Mucosa of stomach (tissue), 1 donor: ENCODE data around the gene NCKIPSD.

Experiments used
- H3K27me3 ChIP-seq: one replicate; pipeline ENCODE4 v1.7.0; 2013; ENCODE audit warnings: mild to moderate bottlenecking, low read length; ENCODE audit not compliant: control insufficient read depth, insufficient read depth
- H3K36me3 ChIP-seq: one replicate; pipeline ENCODE4 v1.7.0; 2013; ENCODE audit warnings: low read length; ENCODE audit not compliant: control insufficient read depth, insufficient read depth
- H3K4me1 ChIP-seq: one replicate; pipeline ENCODE4 v1.7.0; 2013; ENCODE audit warnings: mild to moderate bottlenecking, low read length; ENCODE audit not compliant: control insufficient read depth, insufficient read depth
- H3K4me3 ChIP-seq: one replicate; pipeline ENCODE4 v1.7.0; 2013; ENCODE audit warnings: low read length
- H3K9ac ChIP-seq: one replicate; pipeline ENCODE4 v1.7.0; 2013; ENCODE audit warnings: mild to moderate bottlenecking, low read length, moderate library complexity
- H3K9me3 ChIP-seq: one replicate; pipeline ENCODE4 v1.7.0; 2013; ENCODE audit warnings: mild to moderate bottlenecking, low read length, moderate library complexity; ENCODE audit not compliant: control insufficient read depth
- donor health status: Pancreatic carcinoma.

NCKIPSD gene

GRCh38 chr3:48715174-48715800 lies 29.6 kb upstream of the NCKIPSD start:
- H3K4me1 ChIP-seq, result peaks cover 12% of the 10 kb centered on the region
- H3K9ac ChIP-seq, result peak overlapping the region; percentile 100
- no peaks in the 10 kb centered on the region for H3K27me3 ChIP-seq
- no peak overlapping the region for H3K4me3 ChIP-seq
- no peaks in the 10 kb centered on the region for H3K9me3 ChIP-seq
- no peaks in the 10 kb centered on the region for H3K36me3 ChIP-seq

GRCh38 chr3:48711727-48712126 lies 26.0 kb upstream of the NCKIPSD start:
- peaks cover 18% of the 10 kb centered on the region for H3K4me1 ChIP-seq
- no peak overlapping the region for H3K9ac ChIP-seq
- no peaks in the 10 kb centered on the region for H3K27me3 ChIP-seq
- H3K36me3 ChIP-seq, result no peaks in the 10 kb centered on the region
- H3K4me3 ChIP-seq, result no peak overlapping the region
- no peaks in the 10 kb centered on the region for H3K9me3 ChIP-seq

- no peaks in the 10 kb centered on the region for H3K9me3 ChIP-seq
- no peak overlapping the region for H3K4me3 ChIP-seq
- no peaks in the 10 kb centered on the region for H3K27me3 ChIP-seq
- peaks cover 12% of the 10 kb centered on the region for H3K4me1 ChIP-seq
- H3K9ac ChIP-seq, result no peak overlapping the region
- no peaks in the 10 kb centered on the region for H3K36me3 ChIP-seq
Observed at GRCh38 chr3:48709051-48709461, 23.3 kb upstream of the NCKIPSD start.

GRCh38 chr3:48708481-48708889 lies 22.8 kb upstream of the NCKIPSD start:
- Histone ChIP-seq H3K27me3 (no peaks in the 10 kb centered on the region), H3K4me1 (peaks cover 12% of the 10 kb centered on the region), H3K9ac (no peak overlapping the region), H3K36me3 (no peaks in the 10 kb centered on the region), H3K4me3 (no peak overlapping the region), H3K9me3 (no peaks in the 10 kb centered on the region)

- H3K36me3 ChIP-seq, result no peaks in the 10 kb centered on the region
- H3K9ac ChIP-seq, result no peak overlapping the region
- no peak overlapping the region for H3K4me3 ChIP-seq
- no peaks in the 10 kb centered on the region for H3K9me3 ChIP-seq
- no peaks in the 10 kb centered on the region for H3K27me3 ChIP-seq
- peaks cover 7% of the 10 kb centered on the region for H3K4me1 ChIP-seq
Observed at GRCh38 chr3:48707157-48707556, 21.4 kb upstream of the NCKIPSD start.

GRCh38 chr3:48702320-48702920 lies 16.7 kb upstream of the NCKIPSD start:
- no peak overlapping the region for H3K9ac ChIP-seq
- H3K4me1 ChIP-seq, result no peaks in the 10 kb centered on the region
- no peak overlapping the region for H3K4me3 ChIP-seq
- H3K9me3 ChIP-seq, result no peaks in the 10 kb centered on the region
- no peaks in the 10 kb centered on the region for H3K36me3 ChIP-seq
- no peaks in the 10 kb centered on the region for H3K27me3 ChIP-seq

GRCh38 chr3:48700731-48701405 lies 15.2 kb upstream of the NCKIPSD start:
- Histone ChIP-seq H3K27me3 (no peaks in the 10 kb centered on the region), H3K4me3 (no peak overlapping the region), H3K36me3 (no peaks in the 10 kb centered on the region), H3K9me3 (no peaks in the 10 kb centered on the region), H3K4me1 (peaks cover 8% of the 10 kb centered on the region), H3K9ac (no peak overlapping the region)

GRCh38 chr3:48698891-48699290 lies 13.2 kb upstream of the NCKIPSD start:
- Histone ChIP-seq H3K27me3 (no peaks in the 10 kb centered on the region), H3K4me3 (no peak overlapping the region), H3K9ac (no peak overlapping the region), H3K36me3 (peaks cover 3% of the 10 kb centered on the region), H3K9me3 (no peaks in the 10 kb centered on the region), H3K4me1 (peaks cover 20% of the 10 kb centered on the region)

- Histone ChIP-seq H3K4me3 (no peak overlapping the region), H3K9me3 (no peaks in the 10 kb centered on the region), H3K4me1 (peaks cover 21% of the 10 kb centered on the region), H3K27me3 (no peaks in the 10 kb centered on the region), H3K9ac (no peak overlapping the region), H3K36me3 (peaks cover 9% of the 10 kb centered on the region)
Observed at GRCh38 chr3:48697952-48698351, 12.2 kb upstream of the NCKIPSD start.

- H3K4me1 ChIP-seq, result peaks cover 21% of the 10 kb centered on the region
- peaks cover 15% of the 10 kb centered on the region for H3K36me3 ChIP-seq
- no peak overlapping the region for H3K4me3 ChIP-seq
- H3K9ac ChIP-seq, result no peak overlapping the region
- H3K27me3 ChIP-seq, result no peaks in the 10 kb centered on the region
- H3K9me3 ChIP-seq, result no peaks in the 10 kb centered on the region
Observed at GRCh38 chr3:48696601-48697000, 10.9 kb upstream of the NCKIPSD start.

GRCh38 chr3:48696156-48696555 lies 10.4 kb upstream of the NCKIPSD start:
- H3K9me3 ChIP-seq, result no peaks in the 10 kb centered on the region
- H3K4me3 ChIP-seq, result no peak overlapping the region
- no peak overlapping the region for H3K9ac ChIP-seq
- peaks cover 15% of the 10 kb centered on the region for H3K36me3 ChIP-seq
- peaks cover 21% of the 10 kb centered on the region for H3K4me1 ChIP-seq
- no peaks in the 10 kb centered on the region for H3K27me3 ChIP-seq

GRCh38 chr3:48695393-48695753 lies 9.7 kb upstream of the NCKIPSD start:
- no peak overlapping the region for H3K4me3 ChIP-seq
- H3K9ac ChIP-seq, result no peak overlapping the region
- H3K9me3 ChIP-seq, result no peaks in the 10 kb centered on the region
- no peaks in the 10 kb centered on the region for H3K27me3 ChIP-seq
- H3K36me3 ChIP-seq, result peaks cover 15% of the 10 kb centered on the region
- H3K4me1 ChIP-seq, result peaks cover 21% of the 10 kb centered on the region
